ENCODE data around the gene NBPF4.

DNA sequence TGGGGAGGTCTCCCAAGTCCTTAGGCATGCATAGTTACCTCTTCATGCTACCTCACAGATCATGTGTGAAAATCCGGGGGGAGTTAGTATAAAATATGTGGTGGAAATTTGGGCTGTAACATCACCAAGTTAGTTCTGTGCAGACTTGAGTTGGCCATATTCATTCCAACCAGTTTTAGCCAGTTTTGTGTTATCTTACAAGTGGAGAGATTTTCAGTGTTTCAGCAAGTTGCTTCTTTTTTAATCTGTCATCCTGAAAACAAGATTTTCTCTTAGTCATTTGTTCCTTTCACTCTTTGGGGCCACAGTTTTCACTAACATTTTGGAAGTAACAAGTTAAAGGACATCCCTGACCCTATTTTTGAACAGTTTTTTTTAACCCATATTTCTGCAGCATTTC, 55.1 kb downstream of the NBPF4 start:
- no peak for TF ChIP-seq POLR2A (IDR thresholded peaks at IDR 0.05)
- TF ChIP-seq, protein P1, sequence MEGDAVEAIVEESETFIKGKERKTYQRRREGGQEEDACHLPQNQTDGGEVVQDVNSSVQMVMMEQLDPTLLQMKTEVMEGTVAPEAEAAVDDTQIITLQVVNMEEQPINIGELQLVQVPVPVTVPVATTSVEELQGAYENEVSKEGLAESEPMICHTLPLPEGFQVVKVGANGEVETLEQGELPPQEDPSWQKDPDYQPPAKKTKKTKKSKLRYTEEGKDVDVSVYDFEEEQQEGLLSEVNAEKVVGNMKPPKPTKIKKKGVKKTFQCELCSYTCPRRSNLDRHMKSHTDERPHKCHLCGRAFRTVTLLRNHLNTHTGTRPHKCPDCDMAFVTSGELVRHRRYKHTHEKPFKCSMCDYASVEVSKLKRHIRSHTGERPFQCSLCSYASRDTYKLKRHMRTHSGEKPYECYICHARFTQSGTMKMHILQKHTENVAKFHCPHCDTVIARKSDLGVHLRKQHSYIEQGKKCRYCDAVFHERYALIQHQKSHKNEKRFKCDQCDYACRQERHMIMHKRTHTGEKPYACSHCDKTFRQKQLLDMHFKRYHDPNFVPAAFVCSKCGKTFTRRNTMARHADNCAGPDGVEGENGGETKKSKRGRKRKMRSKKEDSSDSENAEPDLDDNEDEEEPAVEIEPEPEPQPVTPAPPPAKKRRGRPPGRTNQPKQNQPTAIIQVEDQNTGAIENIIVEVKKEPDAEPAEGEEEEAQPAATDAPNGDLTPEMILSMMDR (IDR thresholded peaks at IDR 0.05), result no peak
